ENCODE data around the gene FUOM. TPM values are rescaled to one million over a fixed set of nuclear protein-coding genes. Genes with fewer than 3 reads are reported as not detected.

Gene FUOM
- total and polyA plus RNA-seq, 10 of the 15 experiments (the other 5 are each of a cell fraction or from before 2014, with no cell fraction given), result 1.8 to 41.7 (median 25.6) TPM

DNA sequence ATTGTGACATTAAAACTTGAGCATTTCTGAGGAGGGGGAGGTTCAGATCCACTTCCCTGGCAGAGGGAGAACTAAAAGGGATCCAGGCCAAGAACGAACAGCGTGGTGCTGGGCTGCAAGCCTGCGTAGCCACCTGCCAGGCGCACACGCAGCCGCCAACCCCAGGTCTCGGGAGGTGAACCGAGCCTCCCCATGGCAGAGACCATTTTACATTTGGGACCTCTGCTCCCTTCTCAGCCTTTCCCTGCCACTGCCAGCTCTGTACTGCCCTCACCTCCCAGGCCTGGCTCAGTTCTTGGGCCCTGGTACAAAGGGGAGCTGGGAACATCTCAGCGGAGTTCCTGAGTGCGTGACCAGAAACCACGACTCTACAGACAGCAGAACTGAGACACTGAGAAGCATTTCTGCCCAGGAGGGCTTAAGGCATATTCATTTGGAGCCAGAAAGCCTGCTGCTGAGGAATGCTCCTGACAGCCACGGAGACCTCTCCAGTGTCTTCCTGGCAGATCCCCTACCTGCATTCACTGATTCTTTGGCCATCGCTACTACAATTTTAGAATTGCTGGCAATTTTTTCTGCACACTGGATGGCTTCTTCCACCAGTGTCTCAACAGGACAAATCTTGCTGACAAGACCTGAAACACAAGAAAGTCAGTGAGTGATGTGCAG is 7.8 kb upstream of the FUOM start:
- H3K9me3 ChIP-seq (replicated peaks; ENCODE audit: control insufficient read depth, insufficient read depth, low read length), result no peaks in the 10 kb centered on the region
- H3K9ac ChIP-seq (ENCODE audit: control insufficient read depth, insufficient read depth, low read length), result no peak overlapping the region
- ChIA-PET CTCF (no interaction called here), POLR2A (no interaction called here), SMC1A (ENCODE audit: uncharacterized antibody, unreplicated experiment) (no interaction called here), RAD21 (ENCODE audit: unreplicated experiment) (no interaction called here)
- peaks cover 18% of the 10 kb centered on the region for H3K4me1 ChIP-seq (ENCODE audit: control insufficient read depth, insufficient read depth, low read length)
- in situ Hi-C loops (cut with MboI), result no loop called here
- DNase-seq (ENCODE audit: low read depth, low spot score) (no peak), FAIRE-seq (no peak), ATAC-seq (no peak)
- no peak overlapping the region for H3K27ac ChIP-seq (ENCODE audit: control insufficient read depth, insufficient read depth)
- no peak for TF ChIP-seq ZBTB4 (CRISPR knock-in tag; IDR thresholded peaks at IDR 0.05)
- TF ChIP-seq FOS (IDR thresholded peaks at IDR 0.05; ENCODE audit: borderline replicate concordance, extremely low read depth, insufficient read length), result no peak
- TF ChIP-seq NR2F1 (conservative IDR thresholded peaks at IDR 0.05), result no peak
- no peak overlapping the region for H3K4me3 ChIP-seq
- no peaks in the 10 kb centered on the region for H4K20me1 ChIP-seq (ENCODE audit: control insufficient read depth, insufficient read depth)
- peaks cover 5 to 13% of the 10 kb centered on the region in 2 experiments for H3K36me3 ChIP-seq (ENCODE audit: control insufficient read depth in 2 of 2, insufficient read depth in 2 of 2, low read length in 1 of 2)
- intact Hi-C loops (cut with micrococcal nuclease; ENCODE audit: unreplicated experiment), result no loop called here
- H3K4me2 ChIP-seq (ENCODE audit: control insufficient read depth, insufficient read depth), result no peak overlapping the region
- H2AFZ ChIP-seq (ENCODE audit: control insufficient read depth, low read depth, low read length), result no peak overlapping the region
- 89% methylated on average over 13 of the region's 13 CpGs for WGBS (ENCODE audit: insufficient coverage, insufficient replicate concordance, low lambda C conversion rate, missing lambda C conversion rate)
- BruUV-seq (replicated peaks), result no TSS peak
- no peaks in the 10 kb centered on the region for H3K79me2 ChIP-seq (ENCODE audit: control insufficient read depth, insufficient read depth, low read length)
- no peaks in the 10 kb centered on the region for H3K27me3 ChIP-seq (replicated peaks in 1 of 2; ENCODE audit: control insufficient read depth in 2 of 2, insufficient read depth in 2 of 2, low read length in 1 of 2)
